Iris pigment epithelial cell (primary cell): Measurements from ENCODE around the gene AGO3.

Experiments
- DNase-seq: peaks from one replicate; pipeline ENCODE4 v3.0.0-alpha.2; 2011; ENCODE audit warnings: low read depth

AGO3 gene

GRCh38 chr1:36096500-36097432 is 165.9 kb downstream of the AGO3 start:
- no peak for DNase-seq

- no peak for DNase-seq
These were observed 167.0 kb downstream of the AGO3 start for GRCh38 chr1:36097693-36098585.

- no peak for DNase-seq
These were observed 167.9 kb downstream of the AGO3 start for GRCh38 chr1:36098650-36099365.

GRCh38 chr1:36099681-36100341 is 168.9 kb downstream of the AGO3 start:
- DNase-seq = peak; percentile 66

- DNase-seq = no peak
These were observed 169.5 kb downstream of the AGO3 start for GRCh38 chr1:36100376-36100775.

- DNase-seq = no peak
These were observed 170.6 kb downstream of the AGO3 start for GRCh38 chr1:36101546-36101945.

- no peak for DNase-seq
These were observed 175.4 kb downstream of the AGO3 start for GRCh38 chr1:36106269-36106668.

GRCh38 chr1:36107394-36107793 is 176.5 kb downstream of the AGO3 start:
- no peak for DNase-seq

- peak; percentile 83 for DNase-seq
These were observed 177.4 kb downstream of the AGO3 start for GRCh38 chr1:36108314-36108713.

GRCh38 chr1:36109041-36109679 is 178.3 kb downstream of the AGO3 start:
- DNase-seq = peak; percentile 95

- DNase-seq = no peak
These were observed 180.2 kb downstream of the AGO3 start for GRCh38 chr1:36111151-36111550.

GRCh38 chr1:36112823-36113222 is 181.9 kb downstream of the AGO3 start:
- no peak for DNase-seq

GRCh38 chr1:36114371-36114770 is 183.5 kb downstream of the AGO3 start:
- no peak for DNase-seq

- peak; percentile 72 for DNase-seq
These were observed 184.3 kb downstream of the AGO3 start for GRCh38 chr1:36115200-36115669.

- DNase-seq = peak; percentile 68
These were observed 185.0 kb downstream of the AGO3 start for GRCh38 chr1:36115931-36116330.

GRCh38 chr1:36116901-36117300 is 186.0 kb downstream of the AGO3 start:
- no peak for DNase-seq

- no peak for DNase-seq
These were observed 187.7 kb downstream of the AGO3 start for GRCh38 chr1:36118447-36119204.

GRCh38 chr1:36119456-36119855 is 188.6 kb downstream of the AGO3 start:
- no peak for DNase-seq
